HG02588 (cell line): ENCODE data around the gene USP17L5.
"Not testable (repeated sequence)": the region's sequence is repeated elsewhere in the genome, so short reads cannot be mapped to it uniquely, and the experiment has no call there.

Experiments
- ATAC-seq: cut with Tn5 transposase; IDR thresholded peaks from one replicate; pipeline ENCODE4 v1.9.1; 2021; ENCODE audit warnings: mild to moderate bottlenecking, moderate library complexity; ENCODE audit not compliant: unreplicated experiment

Gene USP17L5, protein sequence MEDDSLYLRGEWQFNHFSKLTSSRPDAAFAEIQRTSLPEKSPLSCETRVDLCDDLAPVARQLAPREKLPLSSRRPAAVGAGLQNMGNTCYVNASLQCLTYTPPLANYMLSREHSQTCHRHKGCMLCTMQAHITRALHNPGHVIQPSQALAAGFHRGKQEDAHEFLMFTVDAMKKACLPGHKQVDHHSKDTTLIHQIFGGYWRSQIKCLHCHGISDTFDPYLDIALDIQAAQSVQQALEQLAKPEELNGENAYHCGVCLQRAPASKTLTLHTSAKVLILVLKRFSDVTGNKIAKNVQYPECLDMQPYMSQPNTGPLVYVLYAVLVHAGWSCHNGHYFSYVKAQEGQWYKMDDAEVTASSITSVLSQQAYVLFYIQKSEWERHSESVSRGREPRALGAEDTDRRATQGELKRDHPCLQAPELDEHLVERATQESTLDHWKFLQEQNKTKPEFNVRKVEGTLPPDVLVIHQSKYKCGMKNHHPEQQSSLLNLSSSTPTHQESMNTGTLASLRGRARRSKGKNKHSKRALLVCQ

DNA sequence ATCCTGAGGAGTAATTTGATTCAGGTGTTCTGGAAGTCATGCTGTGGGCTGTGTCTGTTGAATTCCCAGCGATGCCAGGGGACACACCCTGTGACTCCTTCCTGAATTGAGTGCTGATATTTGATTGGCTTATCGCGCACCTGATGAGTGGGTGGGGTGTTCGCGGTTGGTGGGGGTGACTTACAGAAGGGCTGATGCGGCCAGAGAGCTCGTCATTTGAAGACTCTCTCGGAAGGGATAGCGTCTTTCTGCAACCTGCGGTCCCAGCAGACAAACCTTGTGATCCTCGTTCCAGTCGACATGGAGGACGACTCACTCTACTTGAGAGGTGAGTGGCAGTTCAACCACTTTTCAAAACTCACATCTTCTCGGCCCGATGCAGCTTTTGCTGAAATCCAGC lies at the start of gene USP17L5:
TSS of gene USP17L5 (plus strand) at position 301 of the 400 bp plus-strand sequence. CDS start at position 301, 0 bp downstream.
- not testable (repeated sequence) for ATAC-seq

DNA sequence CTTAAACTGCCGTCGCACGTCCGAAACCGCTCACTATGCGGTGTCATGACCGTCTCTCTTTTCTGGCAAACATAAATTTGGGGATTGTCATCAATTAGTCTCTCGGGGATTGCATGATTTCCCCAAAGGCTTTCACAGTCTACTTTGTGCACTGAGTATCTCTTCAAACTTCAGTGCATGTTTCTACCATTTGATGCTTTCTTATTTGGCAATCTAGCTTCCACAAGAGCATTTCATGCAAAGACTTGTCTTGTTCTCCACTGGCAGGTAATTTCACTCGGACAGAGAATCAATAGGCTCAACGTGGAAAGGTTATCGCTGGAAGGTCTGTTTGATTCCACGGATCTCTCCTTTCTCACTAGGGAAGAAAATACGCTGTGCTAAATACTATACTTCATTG lies 15.0 kb upstream of the USP17L5 start:
- ATAC-seq, result not testable (repeated sequence)

DNA sequence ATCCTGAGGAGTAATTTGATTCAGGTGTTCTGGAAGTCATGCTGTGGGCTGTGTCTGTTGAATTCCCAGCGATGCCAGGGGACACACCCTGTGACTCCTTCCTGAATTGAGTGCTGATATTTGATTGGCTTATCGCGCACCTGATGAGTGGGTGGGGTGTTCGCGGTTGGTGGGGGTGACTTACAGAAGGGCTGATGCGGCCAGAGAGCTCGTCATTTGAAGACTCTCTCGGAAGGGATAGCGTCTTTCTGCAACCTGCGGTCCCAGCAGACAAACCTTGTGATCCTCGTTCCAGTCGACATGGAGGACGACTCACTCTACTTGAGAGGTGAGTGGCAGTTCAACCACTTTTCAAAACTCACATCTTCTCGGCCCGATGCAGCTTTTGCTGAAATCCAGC lies 14.3 kb upstream of the USP17L5 start, which contains the start of gene USP17L24:
TSS of gene USP17L24 (plus strand) at position 301 of the 400 bp plus-strand sequence. CDS start at position 301, 0 bp downstream.
- not testable (repeated sequence) for ATAC-seq

DNA sequence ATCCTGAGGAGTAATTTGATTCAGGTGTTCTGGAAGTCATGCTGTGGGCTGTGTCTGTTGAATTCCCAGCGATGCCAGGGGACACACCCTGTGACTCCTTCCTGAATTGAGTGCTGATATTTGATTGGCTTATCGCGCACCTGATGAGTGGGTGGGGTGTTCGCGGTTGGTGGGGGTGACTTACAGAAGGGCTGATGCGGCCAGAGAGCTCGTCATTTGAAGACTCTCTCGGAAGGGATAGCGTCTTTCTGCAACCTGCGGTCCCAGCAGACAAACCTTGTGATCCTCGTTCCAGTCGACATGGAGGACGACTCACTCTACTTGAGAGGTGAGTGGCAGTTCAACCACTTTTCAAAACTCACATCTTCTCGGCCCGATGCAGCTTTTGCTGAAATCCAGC lies 9.6 kb upstream of the USP17L5 start, which contains the start of gene USP17L25:
TSS of gene USP17L25 (plus strand) at position 301 of the 400 bp plus-strand sequence. CDS start at position 301, 0 bp downstream.
- not testable (repeated sequence) for ATAC-seq

DNA sequence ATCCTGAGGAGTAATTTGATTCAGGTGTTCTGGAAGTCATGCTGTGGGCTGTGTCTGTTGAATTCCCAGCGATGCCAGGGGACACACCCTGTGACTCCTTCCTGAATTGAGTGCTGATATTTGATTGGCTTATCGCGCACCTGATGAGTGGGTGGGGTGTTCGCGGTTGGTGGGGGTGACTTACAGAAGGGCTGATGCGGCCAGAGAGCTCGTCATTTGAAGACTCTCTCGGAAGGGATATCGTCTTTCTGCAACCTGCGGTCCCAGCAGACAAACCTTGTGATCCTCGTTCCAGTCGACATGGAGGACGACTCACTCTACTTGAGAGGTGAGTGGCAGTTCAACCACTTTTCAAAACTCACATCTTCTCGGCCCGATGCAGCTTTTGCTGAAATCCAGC lies 4.8 kb upstream of the USP17L5 start, which contains the start of gene USP17L26:
TSS of gene USP17L26 (plus strand) at position 301 of the 400 bp plus-strand sequence. CDS start at position 301, 0 bp downstream.
- not testable (repeated sequence) for ATAC-seq

DNA sequence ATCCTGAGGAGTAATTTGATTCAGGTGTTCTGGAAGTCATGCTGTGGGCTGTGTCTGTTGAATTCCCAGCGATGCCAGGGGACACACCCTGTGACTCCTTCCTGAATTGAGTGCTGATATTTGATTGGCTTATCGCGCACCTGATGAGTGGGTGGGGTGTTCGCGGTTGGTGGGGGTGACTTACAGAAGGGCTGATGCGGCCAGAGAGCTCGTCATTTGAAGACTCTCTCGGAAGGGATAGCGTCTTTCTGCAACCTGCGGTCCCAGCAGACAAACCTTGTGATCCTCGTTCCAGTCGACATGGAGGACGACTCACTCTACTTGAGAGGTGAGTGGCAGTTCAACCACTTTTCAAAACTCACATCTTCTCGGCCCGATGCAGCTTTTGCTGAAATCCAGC lies 4.6 kb downstream of the USP17L5 start, which contains the start of gene USP17L27:
TSS of gene USP17L27 (plus strand) at position 301 of the 400 bp plus-strand sequence. CDS start at position 301, 0 bp downstream.
- not testable (repeated sequence) for ATAC-seq

DNA sequence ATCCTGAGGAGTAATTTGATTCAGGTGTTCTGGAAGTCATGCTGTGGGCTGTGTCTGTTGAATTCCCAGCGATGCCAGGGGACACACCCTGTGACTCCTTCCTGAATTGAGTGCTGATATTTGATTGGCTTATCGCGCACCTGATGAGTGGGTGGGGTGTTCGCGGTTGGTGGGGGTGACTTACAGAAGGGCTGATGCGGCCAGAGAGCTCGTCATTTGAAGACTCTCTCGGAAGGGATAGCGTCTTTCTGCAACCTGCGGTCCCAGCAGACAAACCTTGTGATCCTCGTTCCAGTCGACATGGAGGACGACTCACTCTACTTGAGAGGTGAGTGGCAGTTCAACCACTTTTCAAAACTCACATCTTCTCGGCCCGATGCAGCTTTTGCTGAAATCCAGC lies 9.4 kb downstream of the USP17L5 start, which contains the start of gene USP17L28:
TSS of gene USP17L28 (plus strand) at position 301 of the 400 bp plus-strand sequence. CDS start at position 301, 0 bp downstream.
- ATAC-seq, result not testable (repeated sequence)

DNA sequence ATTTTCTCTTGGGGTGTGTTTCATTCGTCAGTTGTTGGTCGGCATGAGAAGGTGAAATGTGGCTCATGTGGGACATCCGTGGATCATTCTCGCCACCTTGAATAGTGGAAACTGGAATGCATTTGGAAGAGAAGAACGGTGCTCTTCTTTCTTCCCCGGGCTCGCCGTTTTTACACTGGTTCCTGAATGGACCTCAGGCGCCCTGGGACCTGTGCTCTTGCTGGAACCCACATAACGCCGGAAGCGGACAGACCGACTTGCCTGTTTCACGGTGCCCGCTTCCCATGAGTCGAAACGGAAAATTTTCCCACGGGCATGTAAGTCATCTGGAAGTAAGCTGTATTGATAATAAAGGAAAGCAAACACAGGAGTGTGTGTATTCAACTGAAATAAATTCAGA lies 11.7 kb downstream of the USP17L5 start:
- ATAC-seq, result not testable (repeated sequence)

DNA sequence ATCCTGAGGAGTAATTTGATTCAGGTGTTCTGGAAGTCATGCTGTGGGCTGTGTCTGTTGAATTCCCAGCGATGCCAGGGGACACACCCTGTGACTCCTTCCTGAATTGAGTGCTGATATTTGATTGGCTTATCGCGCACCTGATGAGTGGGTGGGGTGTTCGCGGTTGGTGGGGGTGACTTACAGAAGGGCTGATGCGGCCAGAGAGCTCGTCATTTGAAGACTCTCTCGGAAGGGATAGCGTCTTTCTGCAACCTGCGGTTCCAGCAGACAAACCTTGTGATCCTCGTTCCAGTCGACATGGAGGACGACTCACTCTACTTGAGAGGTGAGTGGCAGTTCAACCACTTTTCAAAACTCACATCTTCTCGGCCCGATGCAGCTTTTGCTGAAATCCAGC lies 14.1 kb downstream of the USP17L5 start, which contains the start of gene USP17L29:
TSS of gene USP17L29 (plus strand) at position 301 of the 400 bp plus-strand sequence. CDS start at position 301, 0 bp downstream.
- not testable (repeated sequence) for ATAC-seq

DNA sequence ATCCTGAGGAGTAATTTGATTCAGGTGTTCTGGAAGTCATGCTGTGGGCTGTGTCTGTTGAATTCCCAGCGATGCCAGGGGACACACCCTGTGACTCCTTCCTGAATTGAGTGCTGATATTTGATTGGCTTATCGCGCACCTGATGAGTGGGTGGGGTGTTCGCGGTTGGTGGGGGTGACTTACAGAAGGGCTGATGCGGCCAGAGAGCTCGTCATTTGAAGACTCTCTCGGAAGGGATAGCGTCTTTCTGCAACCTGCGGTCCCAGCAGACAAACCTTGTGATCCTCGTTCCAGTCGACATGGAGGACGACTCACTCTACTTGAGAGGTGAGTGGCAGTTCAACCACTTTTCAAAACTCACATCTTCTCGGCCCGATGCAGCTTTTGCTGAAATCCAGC lies 23.6 kb downstream of the USP17L5 start, which contains the start of gene USP17L30:
TSS of gene USP17L30 (plus strand) at position 301 of the 400 bp plus-strand sequence. CDS start at position 301, 0 bp downstream.
- ATAC-seq, result not testable (repeated sequence)

DNA sequence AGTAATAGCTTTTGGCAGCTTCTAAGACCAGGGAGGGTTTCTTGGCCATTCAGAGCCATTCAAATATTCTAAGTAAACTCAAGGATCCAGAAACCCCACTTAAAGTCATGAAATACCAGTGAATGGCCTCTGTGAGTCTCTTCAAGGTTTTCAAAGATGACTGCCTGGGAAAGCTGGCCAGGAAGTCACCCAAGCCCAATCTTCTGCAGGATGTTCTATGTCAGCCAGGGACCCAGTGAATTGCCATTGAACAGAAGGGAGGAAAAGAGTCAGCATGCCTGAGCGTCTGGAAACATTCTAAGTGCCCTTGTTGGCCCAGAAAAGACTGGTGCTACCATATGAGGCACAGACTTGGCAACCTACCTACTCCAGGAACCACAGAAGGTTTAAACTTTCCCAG lies 40.7 kb downstream of the USP17L5 start:
- not testable (repeated sequence) for ATAC-seq

DNA sequence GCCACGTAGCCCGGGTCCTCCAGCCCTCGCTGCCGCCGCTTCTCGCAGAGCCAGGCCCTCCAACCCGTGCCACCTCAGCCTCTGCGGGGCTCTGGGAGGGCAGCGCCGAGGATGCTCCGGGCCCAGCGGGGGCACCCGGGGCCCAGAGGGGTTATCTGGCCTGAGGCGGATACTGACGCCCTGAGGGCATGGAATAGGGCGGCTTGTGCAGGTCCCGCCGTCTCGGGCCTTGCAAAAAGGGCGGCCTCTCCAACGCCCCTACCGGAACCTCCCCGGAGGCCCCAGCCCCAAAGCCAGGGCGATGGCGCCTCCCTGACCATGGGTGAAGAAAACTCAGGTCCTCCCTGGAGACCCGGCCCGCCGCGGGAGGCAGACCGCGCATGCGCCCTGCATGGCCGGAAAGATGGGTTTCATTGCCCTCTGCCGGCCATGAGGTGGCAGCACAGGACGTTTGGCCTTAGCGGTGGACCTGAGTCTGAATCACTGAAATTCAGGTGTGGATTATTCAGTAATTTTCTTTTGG lies 41.9 kb downstream of the USP17L5 start:
- ATAC-seq, result not testable (repeated sequence)

DNA sequence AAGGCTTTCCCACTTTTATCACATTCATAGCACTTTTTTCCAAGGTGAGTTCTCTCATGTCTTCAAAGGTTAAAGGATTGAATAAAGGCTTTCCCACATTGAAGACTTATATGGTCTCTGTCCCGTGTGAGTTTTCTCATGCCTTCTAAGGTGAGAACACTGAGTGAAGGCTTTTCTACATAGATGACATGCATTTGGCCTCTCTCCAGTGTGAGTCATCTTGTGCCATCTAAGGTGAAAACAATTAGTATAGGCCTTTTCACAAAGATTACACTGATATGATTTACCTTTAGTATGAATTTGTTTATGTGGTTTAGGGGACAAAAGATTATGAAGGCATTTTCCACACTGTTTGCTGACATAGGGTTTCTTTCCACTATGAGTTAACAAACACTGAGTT lies 44.9 kb downstream of the USP17L5 start:
- ATAC-seq, result no peak

DNA sequence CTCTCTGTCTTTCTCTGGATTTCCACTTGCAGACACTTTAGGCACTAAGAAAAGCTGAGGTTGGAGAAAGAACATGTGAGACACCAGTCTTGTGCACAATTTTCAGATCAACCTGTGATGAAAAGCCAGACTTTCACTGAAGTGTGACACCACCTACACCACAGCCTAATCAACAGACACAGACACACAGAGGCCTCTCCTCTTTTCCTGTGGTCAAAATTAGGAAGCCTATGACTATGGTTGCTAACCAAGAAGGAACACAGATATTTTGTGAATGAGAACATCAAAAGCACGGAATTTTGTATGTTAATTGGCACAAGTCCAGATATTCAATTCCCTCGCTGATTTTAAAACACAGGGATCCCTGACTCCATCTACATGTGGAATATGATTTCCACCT lies 49.8 kb downstream of the USP17L5 start:
- ATAC-seq, result not testable (repeated sequence)
